SJSA1 (cell line): ENCODE results near the gene NOXA1. TPM values are rescaled to one million over a fixed set of nuclear protein-coding genes. Genes with fewer than 3 reads are reported as not detected.

Experiments
- DNase-seq, 2 experiments: peaks; one replicate each; pipeline ENCODE4 v3.0.0-alpha.2; 2015 to 2020; ENCODE audit warnings: low spot score in 2 of 2, low read depth in 1 of 2
- H3K27ac ChIP-seq: fragments of 250-450 bp; sonication (Bioruptor Pico); 2 replicates; pipeline ENCODE4 v1.5.1; 2020; ENCODE audit warnings: mild to moderate bottlenecking, moderate library complexity
- H3K27me3 ChIP-seq: fragments of 250-450 bp; sonication (Bioruptor Pico); replicated peaks from 2 replicates; pipeline ENCODE4 v1.5.1; 2020; ENCODE audit warnings: mild to moderate bottlenecking, moderate library complexity
- H3K36me3 ChIP-seq: fragments of 250-450 bp; sonication (Bioruptor Pico); 2 replicates; pipeline ENCODE4 v1.5.1; 2020; ENCODE audit warnings: mild to moderate bottlenecking
- H3K4me1 ChIP-seq: fragments of 250-450 bp; sonication (Bioruptor Pico); replicated peaks from 2 replicates; pipeline ENCODE4 v1.6.1; 2021; ENCODE audit warnings: mild to moderate bottlenecking
- H3K4me3 ChIP-seq: fragments of 250-450 bp; sonication (Bioruptor Pico); 2 replicates; pipeline ENCODE4 v1.5.1; 2020; ENCODE audit warnings: mild to moderate bottlenecking
- H3K9me3 ChIP-seq: fragments of 250-450 bp; sonication (Bioruptor Pico); replicated peaks from 2 replicates; pipeline ENCODE4 v1.5.1; 2020; ENCODE audit warnings: mild to moderate bottlenecking
- total RNA-seq: library from RNA; depleted of rRNA; stranded (reverse); fragments of >200 nt; shearing (Covaris generic); gene quantifications from 2 replicates; pipeline ENCODE4 v1.2.3, GENCODE V29; 2014

NOXA1 gene
- total RNA-seq, 1 experiment from 2014 or later, result not detected

DNA sequence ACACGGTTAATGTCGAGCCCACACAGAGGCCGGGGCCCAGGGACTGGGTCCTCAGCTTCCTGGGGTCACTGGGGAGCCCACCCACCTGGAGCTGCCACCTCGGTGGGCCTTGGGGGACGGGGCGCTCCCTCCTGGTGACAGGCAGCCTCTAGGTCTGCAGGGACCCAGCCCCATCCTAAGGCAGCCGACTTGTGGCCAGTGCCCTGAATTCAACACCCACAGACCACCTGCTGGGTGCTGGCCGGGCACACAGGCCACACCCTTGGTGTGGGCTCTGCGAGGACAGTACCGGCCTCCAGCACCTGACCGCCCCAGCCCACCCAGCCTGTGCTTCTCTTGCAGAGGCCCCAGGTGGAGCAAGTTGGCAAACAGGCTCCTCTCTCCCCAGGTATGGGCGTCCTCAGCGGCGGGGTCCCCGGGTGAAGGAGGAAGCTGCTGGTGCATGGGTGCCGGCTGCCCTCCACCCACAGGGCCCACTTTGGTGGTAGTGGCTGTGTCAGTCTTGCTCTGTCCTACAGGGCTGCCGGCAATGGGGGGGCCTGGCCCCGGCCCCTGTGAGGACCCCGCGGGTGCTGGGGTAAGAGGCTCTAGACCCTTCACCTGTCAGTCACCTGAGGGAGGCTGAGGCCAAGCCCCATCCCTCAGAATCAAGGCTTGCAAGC lies 9.6 kb downstream of the NOXA1 start:
- peaks cover 8% of the 10 kb centered on the region for H3K4me1 ChIP-seq
- no peak for DNase-seq
- H3K27me3 ChIP-seq, result no peaks in the 10 kb centered on the region
- no peak overlapping the region for H3K27ac ChIP-seq
- H3K4me3 ChIP-seq, result no peak overlapping the region
- no peaks in the 10 kb centered on the region for H3K36me3 ChIP-seq
- no peaks in the 10 kb centered on the region for H3K9me3 ChIP-seq

DNA sequence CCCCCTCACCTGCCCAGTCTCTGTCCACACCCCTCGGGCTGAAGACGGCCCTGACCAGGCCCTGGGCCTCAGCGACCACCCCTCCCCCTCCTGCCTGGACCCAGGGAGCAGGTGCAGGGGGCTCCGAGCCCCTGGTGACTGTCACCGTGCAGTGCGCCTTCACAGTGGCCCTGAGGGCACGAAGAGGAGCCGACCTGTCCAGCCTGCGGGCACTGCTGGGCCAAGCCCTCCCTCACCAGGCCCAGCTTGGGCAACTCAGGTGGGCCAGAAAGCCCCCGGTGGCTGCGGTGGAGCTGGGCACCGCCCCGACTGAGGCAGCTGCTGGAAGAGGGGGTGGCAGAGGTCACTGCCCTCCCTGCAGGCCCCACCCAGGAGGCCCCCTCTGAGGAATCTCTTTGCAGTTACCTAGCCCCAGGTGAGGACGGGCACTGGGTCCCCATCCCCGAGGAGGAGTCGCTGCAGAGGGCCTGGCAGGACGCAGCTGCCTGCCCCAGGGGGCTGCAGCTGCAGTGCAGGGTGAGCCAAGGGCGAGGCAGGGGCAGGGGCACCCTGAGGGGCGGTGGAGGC lies 10.2 kb downstream of the NOXA1 start:
- no peaks in the 10 kb centered on the region for H3K36me3 ChIP-seq
- no peaks in the 10 kb centered on the region for H3K27me3 ChIP-seq
- H3K4me3 ChIP-seq, result no peak overlapping the region
- no peak for DNase-seq
- no peaks in the 10 kb centered on the region for H3K9me3 ChIP-seq
- H3K4me1 ChIP-seq, result peaks cover 8% of the 10 kb centered on the region
- no peak overlapping the region for H3K27ac ChIP-seq

DNA sequence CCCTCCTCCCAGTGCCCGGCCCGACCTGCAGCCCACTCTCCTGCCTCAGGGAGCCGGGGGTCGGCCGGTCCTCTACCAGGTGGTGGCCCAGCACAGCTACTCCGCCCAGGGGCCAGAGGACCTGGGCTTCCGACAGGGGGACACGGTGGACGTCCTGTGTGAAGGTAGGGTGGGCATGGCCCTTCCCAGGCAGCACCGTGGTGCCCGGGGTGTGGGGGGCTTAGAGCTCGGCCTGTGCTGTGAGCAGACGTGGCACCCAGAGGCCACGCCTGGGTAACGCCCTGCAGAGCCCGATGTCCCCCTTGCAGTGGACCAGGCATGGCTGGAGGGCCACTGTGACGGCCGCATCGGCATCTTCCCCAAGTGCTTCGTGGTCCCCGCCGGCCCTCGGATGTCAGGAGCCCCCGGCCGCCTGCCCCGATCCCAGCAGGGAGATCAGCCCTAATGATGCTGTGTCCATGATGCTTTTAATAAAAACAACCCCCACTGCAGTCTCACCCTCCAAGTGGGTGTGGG lies 10.8 kb downstream of the NOXA1 start:
- no peak for DNase-seq
- Histone ChIP-seq H3K9me3 (no peaks in the 10 kb centered on the region), H3K27ac (no peak overlapping the region), H3K27me3 (no peaks in the 10 kb centered on the region), H3K36me3 (no peaks in the 10 kb centered on the region), H3K4me1 (peaks cover 8% of the 10 kb centered on the region), H3K4me3 (no peak overlapping the region)

DNA sequence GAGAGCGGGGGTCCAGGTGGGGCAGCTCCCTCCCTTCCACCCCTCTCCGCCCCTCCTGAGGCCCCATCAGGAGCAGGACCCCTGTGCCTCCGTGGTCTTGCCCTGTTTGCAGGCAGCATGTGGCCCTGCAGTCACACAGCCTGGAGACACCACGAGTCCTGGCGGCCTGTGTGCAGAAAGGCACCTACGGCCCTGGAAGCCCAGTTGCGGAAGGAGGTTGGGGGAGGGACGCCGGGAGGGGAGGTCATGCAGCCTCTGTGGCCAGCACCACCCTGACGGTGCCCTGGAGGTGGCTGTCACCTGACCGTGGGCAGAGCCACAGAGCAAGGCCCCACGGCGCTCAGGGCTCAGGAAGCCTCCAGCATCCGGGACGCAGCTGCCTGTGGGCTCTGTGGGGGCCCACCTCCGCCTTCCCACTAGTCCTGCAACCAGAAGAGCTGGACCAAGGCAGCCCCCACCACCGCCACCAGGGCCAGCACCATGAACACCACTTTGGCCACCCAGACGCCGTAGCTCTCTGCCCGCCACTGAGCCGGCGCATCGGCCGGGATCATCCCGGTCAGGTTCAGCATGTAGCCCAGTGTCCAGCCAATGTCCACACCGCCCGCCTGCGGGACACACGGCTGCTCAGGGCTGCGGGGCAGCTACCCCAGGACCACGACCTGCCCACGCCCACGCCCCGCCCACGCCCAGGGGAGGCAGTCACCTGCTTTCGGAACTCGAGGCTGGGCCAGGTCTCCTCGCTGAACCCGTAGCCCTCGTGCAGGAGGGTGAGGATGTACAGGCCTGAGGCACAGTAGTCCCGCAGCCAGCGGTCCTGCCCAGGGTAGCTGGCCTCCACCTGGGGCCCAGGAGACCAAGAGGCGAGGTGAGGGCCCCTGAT lies 11.5 kb downstream of the NOXA1 start:
- no peak for DNase-seq
- Histone ChIP-seq H3K27ac (no peak overlapping the region), H3K4me1 (peaks cover 8% of the 10 kb centered on the region), H3K27me3 (no peaks in the 10 kb centered on the region), H3K36me3 (no peaks in the 10 kb centered on the region), H3K4me3 (no peak overlapping the region), H3K9me3 (no peaks in the 10 kb centered on the region)

DNA sequence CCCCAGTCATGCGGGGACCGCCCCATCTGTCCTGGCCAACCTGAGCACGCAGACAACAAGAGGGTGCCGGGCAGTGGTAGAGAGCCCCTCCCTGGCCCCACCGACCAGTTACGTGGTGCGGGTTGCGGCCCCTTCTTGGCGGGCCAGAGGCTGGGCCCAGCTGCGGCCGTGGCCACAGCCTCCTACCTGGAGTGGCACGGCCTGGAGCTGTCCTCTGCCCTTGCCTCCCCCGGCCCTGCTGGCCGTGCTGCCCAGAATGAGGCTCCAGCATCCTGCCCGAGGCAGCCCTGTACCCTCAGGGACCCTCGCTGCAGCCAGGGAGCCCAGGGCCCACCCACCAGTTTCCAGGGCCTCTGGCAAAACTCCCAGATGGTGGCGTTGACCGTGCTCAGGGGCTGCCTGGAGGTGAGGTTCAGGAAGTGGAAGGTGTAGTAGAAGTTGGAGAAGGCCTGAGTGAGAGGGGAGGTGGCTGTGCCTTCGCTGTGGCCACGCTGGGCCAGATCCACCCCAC lies 12.2 kb downstream of the NOXA1 start:
- Histone ChIP-seq H3K4me1 (peaks cover 8% of the 10 kb centered on the region), H3K36me3 (no peaks in the 10 kb centered on the region), H3K9me3 (no peaks in the 10 kb centered on the region), H3K27me3 (no peaks in the 10 kb centered on the region), H3K4me3 (no peak overlapping the region), H3K27ac (no peak overlapping the region)
- DNase-seq, result no peak

DNA sequence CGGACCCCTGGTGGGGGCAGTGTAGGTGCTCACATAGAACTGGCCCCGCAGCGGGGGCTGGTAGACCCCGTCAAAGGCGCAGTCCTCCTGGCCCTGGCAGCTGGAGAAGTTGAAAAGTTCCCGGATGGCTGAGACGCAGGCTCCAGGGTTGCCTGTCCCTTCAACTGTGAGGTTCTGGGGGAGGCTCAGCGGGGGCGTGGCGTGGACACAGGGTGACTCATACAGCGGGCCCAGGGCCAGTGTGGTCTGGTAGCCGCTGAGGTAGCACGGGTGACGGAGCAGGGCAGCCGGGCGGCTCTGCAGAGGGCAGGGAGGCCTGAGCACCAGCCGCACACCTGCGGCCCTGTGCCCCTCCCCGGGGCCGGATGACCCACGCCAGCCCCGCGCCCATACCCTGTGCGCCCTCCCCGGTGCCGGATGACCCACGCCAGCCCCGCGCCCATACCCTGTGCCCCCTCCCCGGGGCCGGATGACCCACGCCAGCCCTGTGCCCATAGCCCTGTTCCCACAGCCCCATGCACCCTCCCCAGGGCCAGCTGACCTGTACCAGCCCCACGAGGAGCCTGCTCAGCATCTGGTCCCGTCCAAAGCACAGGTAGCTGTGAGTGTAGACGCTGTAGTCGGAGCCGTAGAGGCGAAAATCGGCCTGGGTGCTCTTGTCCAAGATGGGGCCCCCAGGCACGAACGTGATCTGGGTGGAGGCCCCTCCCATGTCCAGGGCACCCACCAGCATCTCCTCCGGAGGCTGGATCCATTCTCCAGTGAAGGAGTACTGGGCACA lies 13.0 kb downstream of the NOXA1 start:
- peak; percentile 59 to 89 for DNase-seq

DNA sequence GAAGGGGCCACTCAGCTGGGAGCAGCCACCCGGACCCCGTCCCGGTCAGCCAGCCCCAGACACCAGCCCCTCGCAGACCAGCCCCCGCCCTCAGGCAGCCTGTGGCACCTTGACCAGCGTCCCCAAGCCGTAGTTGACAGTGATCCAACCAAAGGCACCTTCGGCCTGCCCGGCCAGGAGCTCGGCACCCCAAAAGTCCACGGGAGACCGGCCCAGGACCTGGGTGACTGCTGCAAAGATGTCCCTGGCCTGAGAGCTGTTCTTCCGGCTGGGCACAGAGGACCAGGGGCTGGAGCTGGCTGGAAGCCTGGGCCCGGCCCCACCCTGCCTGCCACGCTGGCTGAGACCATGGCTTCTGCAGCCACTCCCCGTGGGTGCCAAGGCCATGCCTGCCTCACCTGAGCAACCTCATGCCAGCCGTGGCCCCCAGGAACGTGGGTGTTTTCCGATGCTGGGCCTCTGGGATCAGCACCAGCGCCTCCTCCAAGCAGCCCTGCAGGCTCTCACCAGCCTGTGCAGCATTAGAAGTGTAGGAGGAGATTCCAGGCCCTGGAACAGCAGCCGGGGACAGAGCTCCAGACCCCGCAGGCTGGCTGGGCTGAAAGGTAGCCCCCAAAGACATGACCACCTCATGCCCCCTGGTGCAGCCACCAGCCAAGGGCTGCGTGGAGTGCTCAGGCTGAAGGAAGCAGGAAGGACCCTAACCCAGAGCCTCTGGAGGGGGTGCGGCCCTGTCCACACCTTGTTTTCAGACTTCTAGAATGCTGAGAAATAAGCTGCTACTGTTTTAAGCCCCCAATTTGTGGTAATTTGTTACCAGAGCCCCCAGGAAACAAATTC lies 13.8 kb downstream of the NOXA1 start:
- Histone ChIP-seq H3K4me3 (no peak overlapping the region), H3K4me1 (peaks cover 13% of the 10 kb centered on the region), H3K9me3 (no peaks in the 10 kb centered on the region), H3K27ac (no peak overlapping the region), H3K36me3 (no peaks in the 10 kb centered on the region), H3K27me3 (peaks cover 1% of the 10 kb centered on the region; the same call in 1 of the 2 replicates)
- no peak for DNase-seq

More for the DNA sequence above, 13.0 kb downstream of the NOXA1 start:
- no peaks in the 10 kb centered on the region for H3K9me3 ChIP-seq
- H3K36me3 ChIP-seq, result no peaks in the 10 kb centered on the region
- H3K27me3 ChIP-seq, result no peaks in the 10 kb centered on the region
- H3K4me1 ChIP-seq, result peaks cover 8% of the 10 kb centered on the region
- H3K4me3 ChIP-seq, result no peak overlapping the region
- no peak overlapping the region for H3K27ac ChIP-seq

DNA sequence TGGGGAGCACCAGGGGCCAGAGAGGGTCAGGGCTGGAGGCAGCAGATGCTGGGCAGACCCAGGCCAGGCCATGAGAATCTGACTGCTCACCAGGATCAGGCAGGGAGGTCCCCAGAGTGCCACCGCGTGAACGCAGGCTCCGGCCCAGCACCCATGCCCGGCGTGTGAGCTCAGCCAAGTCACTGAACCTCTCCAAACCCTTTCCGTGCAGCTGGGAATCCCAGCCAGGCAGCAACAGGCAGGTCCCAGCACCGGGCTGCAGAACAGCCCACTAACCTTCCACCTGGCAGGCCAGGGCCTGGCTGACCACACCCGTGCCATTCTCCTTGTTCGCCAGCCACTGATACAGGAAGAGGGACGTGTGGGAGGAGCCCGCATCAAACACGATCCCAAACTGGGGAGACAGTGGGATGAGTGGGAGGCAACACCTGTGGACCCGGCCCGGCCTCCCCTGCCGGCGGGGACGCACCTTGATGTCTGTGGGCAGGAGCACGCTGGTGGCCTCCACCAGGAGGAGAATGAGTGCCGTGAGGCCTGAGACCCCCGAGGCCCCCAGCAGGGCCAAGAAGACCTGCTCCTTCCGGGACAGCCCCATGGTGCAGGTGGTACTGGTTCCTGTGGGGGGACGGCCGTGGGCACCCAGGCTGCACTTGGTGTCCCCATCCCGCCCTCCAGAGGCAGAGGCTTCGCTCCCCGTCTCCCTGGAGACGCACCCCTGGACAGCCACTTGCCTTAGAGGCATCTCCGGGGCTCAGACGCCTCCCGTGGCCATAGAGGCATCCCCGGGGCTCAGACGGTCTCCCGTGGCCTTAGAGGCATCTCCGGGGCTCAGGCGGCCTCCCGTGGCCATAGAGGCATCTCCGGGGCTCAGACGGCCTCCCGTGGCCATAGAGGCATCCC lies 14.7 kb downstream of the NOXA1 start:
- peaks cover 13% of the 10 kb centered on the region for H3K4me1 ChIP-seq
- peaks cover 7% of the 10 kb centered on the region for H3K27me3 ChIP-seq
- no peak for DNase-seq
- H3K27ac ChIP-seq, result no peak overlapping the region
- no peaks in the 10 kb centered on the region for H3K9me3 ChIP-seq
- no peak overlapping the region for H3K4me3 ChIP-seq
- H3K36me3 ChIP-seq, result no peaks in the 10 kb centered on the region

DNA sequence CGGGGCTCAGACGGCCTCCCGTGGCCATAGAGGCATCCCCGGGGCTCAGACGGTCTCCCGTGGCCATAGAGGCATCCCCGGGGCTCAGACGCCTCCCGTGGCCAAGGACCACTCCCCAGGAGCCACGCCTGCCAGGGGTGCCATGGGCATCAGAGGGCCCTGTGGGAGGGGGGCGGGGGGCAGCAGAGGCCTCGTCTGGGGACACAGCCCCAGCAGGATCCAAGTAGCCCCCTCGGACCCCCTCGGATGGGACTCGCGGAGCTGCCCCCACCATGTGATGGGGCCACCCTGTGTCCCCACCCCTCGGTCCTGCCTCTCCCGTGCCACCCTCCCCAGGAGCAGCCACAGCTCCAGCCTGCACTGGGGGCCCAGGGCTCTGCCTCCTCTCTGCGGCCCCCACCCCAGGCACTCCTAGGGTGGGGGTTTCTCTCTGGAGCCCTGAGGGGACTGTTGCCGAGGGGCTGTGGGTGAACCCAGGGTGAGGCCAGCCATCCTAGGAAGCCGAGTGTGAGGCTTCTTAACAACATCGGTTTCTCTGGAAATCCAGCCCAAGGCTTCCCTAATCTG lies 15.5 kb downstream of the NOXA1 start:
- no peaks in the 10 kb centered on the region for H3K36me3 ChIP-seq
- no peaks in the 10 kb centered on the region for H3K9me3 ChIP-seq
- H3K4me3 ChIP-seq, result no peak overlapping the region
- H3K27ac ChIP-seq, result no peak overlapping the region
- no peak for DNase-seq
- peaks cover 13% of the 10 kb centered on the region for H3K4me1 ChIP-seq
- peaks cover 9% of the 10 kb centered on the region for H3K27me3 ChIP-seq

DNA sequence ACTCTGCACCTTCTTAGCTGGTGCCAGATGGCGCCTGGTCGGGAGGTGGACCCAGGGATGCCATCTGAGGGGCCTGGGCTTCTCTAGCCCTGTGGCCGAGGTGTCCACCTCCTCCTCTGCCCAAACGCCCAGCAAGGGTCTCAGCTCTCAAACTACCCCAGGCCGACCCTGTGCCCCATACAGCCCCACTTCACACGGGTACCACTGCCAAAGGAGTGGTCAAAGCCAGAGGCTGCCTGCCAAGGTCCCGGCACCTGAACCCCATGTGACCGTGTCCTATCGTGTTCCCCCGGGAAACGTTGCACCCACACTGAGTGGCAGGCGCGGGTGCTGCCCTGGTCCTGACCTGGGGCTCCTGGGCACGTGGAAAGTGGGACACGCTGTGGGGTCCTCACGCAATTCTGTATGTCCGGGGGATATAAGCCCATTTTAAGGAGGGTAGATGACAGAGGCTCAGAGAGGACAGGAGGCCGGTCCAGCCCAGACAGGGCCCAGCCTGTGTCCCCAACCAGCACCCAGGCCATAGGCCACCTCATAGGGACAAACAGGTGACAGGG lies 16.0 kb downstream of the NOXA1 start:
- Histone ChIP-seq H3K4me1 (peaks cover 13% of the 10 kb centered on the region), H3K9me3 (no peaks in the 10 kb centered on the region), H3K27me3 (peaks cover 9% of the 10 kb centered on the region), H3K27ac (no peak overlapping the region), H3K36me3 (no peaks in the 10 kb centered on the region), H3K4me3 (no peak overlapping the region)
- DNase-seq, result no peak

DNA sequence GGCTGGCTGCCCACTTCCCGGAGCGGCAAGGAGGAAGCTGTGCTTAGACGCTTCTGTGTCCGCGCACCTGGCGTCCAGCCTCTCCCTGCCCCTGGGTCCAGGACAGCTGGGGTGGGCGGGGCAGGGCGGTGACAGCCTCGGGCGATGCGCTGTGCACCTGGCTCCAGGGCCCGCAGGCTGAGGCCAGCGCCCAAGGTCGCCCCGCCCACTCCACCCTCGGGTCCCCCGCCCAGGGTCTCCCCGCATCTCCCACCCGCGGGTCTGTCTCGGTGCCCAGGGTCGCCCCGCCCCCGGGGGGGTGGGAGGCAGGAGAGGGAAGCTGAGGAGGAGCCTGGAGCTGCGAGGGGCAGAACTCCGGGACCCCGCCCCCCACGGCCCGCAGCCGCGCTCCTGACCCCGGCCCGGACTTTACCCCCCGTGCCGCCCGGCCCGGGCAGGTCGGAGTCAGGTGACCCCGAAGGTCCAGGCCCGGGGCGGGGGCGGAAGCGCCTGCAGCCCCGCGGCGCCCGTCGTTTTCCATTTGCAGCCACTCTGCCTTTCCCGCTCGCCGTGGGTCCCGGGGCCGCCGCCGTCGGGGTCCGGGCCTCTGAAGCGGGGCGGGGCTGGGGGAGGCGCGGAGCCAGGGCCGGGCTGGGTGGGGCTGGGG lies 18.2 kb downstream of the NOXA1 start, which contains the start of gene ENTPD8:
TSS of gene ENTPD8 (minus strand) at position 69 of the 646 bp plus-strand sequence. CDS start 3,072 bp downstream, outside the sequence.
- Histone ChIP-seq H3K4me3 (no peak within 1 kb of the TSS), H3K27me3 (peaks cover 9% of the 10 kb centered on the region), H3K36me3 (no peaks in the 10 kb centered on the region), H3K9me3 (no peaks in the 10 kb centered on the region), H3K27ac (no peak within 1 kb of the TSS), H3K4me1 (peaks cover 9% of the 10 kb centered on the region)
- no peak for DNase-seq
